Prostate gland (tissue), 2 donors: ENCODE results near the gene SLC25A4. TPM values are rescaled to one million over a fixed set of nuclear protein-coding genes. Genes with fewer than 3 reads are reported as not detected.
"Not testable (repeated sequence)": the region's sequence is repeated elsewhere in the genome, so short reads cannot be mapped to it uniquely, and the experiment has no call there.

ENCODE experiments used
- DNase-seq: peaks from one replicate; pipeline ENCODE4 v3.0.0-alpha.2; 2019; ENCODE audit warnings: low spot score
- H3K27ac ChIP-seq, 2 donors: fragments of 200-600 bp; sonication (generic); 2 replicates each; pipeline ENCODE4 v1.5.1; 2017 to 2019
- H3K27me3 ChIP-seq: fragments of 200-600 bp; sonication (generic); replicated peaks from 2 replicates; pipeline ENCODE4 v1.5.1; 2019; ENCODE audit not compliant: insufficient read depth
- H3K36me3 ChIP-seq, 2 donors: fragments of 200-600 bp; sonication (generic); 1 replicate in 1 of 2; 2 replicates in 1 of 2; pipeline versions ENCODE4 v1.5.1 to v1.8.1; 2017 to 2019
- H3K4me1 ChIP-seq: fragments of 200-600 bp; sonication (generic); replicated peaks from 2 replicates; pipeline ENCODE4 v1.5.1; 2019
- H3K4me3 ChIP-seq, 2 donors: fragments of 200-600 bp; sonication (generic); 2 replicates each; pipeline ENCODE4 v1.5.1; 2017 to 2019
- H3K9me3 ChIP-seq: fragments of 200-600 bp; sonication (generic); 2 replicates; pipeline ENCODE4 v1.5.1; 2017
- CTCF ChIP-seq, 4 experiments: fragments of 200-600 bp in 2 of 4; fragments of 450-650 bp in 2 of 4; sonication (generic) in 2 of 4; IDR thresholded peaks; 1 replicate in 3 of 4; 2 replicates in 1 of 4; pipeline ENCODE4 v1.5.1; 2016 to 2019; ENCODE audit warnings: antibody characterized with exemption in 4 of 4, mild to moderate bottlenecking in 2 of 4, moderate library complexity in 2 of 4
- POLR2A ChIP-seq: fragments of 450-650 bp; IDR thresholded peaks from one replicate; pipeline ENCODE4 v1.6.1; 2016; ENCODE audit warnings: antibody characterized with exemption, mild to moderate bottlenecking
- POLR2AphosphoS5 ChIP-seq: sonication (generic); formaldehyde crosslinking; IDR thresholded peaks from one replicate; pipeline ENCODE4 v1.6.1; 2017; ENCODE audit warnings: antibody characterized with exemption
- WGBS: methylation state at CpG from one replicate; pipeline ENCODE4 v1.1.5; 2018; 5-methylcytosine and 5-hydroxymethylcytosine counted together
- intact Hi-C: fragments of 100-400 bp; cut with DNase I; formaldehyde crosslinking; loops from one replicate; pipeline ENCODE4 v1.14.2; 2022
- total RNA-seq, 2 donors: library from RNA; depleted of rRNA; stranded (reverse); fragments of >200 nt; gene quantifications; one replicate each; pipeline ENCODE4 v1.1.0, GENCODE V29; 2016

SLC25A4 gene
- total RNA-seq, 2 donors from 2014 or later: 46.0 to 105 TPM

GRCh38 chr4:185190306-185190856, 47.3 kb downstream of the SLC25A4 start:
- no peaks in the 10 kb centered on the region for H3K9me3 ChIP-seq
- WGBS: 85% methylated on average over 6 of the region's 6 CpGs
- TF ChIP-seq POLR2A (no peak), CTCF (IDR thresholded peaks at IDR 0.05) (no peak), POLR2AphosphoS5 (no peak)
- H3K27ac ChIP-seq: no peak overlapping the region
- H3K4me3 ChIP-seq: no peak overlapping the region
- no peaks in the 10 kb centered on the region for H3K27me3 ChIP-seq
- no peaks in the 10 kb centered on the region for H3K4me1 ChIP-seq
- intact Hi-C loops: no loop called here
- DNase-seq: no peak
- H3K36me3 ChIP-seq: no peaks in the 10 kb centered on the region

GRCh38 chr4:185192059-185192458, 49.0 kb downstream of the SLC25A4 start:
- H3K36me3 ChIP-seq: no peaks in the 10 kb centered on the region
- WGBS: 75% methylated on average over 1 of the region's 1 CpG
- no peak for DNase-seq
- H3K27me3 ChIP-seq: no peaks in the 10 kb centered on the region
- TF ChIP-seq POLR2A (no peak), CTCF (IDR thresholded peaks at IDR 0.05) (no peak), POLR2AphosphoS5 (no peak)
- H3K4me1 ChIP-seq: no peaks in the 10 kb centered on the region
- no peak overlapping the region for H3K4me3 ChIP-seq
- H3K9me3 ChIP-seq: no peaks in the 10 kb centered on the region
- H3K27ac ChIP-seq: no peak overlapping the region
- intact Hi-C loops: no loop called here

DNA sequence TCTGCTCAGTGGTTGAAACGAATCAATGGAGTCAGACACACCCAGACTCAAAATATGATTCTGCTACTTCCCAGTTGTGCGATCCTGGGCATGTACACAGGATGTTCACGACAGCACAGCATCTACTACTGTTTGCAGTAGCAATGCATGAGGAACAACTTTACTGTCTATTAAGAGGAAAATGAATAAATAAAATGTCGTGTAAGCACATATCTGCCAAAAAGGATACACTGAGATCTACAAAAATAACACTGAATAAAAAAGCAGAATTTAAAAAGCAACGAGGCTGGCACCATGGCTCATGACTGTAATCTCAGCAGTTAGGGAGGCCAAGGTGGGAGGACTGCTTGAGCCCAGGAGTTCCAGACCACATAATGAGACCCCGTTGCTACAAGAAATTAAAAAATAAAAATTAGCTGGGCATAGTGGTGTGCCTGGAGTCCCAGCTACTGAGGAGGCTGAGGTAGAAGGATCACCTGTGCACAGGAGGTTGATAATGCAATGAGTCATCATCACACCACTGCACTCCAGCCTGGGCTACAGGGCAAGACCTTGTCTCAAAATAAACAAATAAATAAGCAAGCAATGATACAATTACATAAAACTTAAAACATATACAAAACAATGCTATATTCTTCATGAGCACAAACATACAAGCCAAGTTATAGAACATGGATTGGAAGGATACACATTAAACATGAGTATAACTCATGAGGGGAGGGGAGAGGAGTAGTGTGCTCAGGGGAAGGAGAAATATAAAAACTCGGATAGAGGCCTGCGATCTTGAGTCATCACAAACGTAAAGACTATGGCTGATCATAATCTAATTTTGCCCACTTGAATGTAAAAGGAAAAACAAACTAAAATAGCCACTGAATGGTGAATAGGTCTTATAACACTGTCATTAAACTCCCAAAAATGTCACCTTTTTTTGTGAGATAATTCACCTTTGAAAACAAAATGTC, 52.1 kb downstream of the SLC25A4 start:
- TF ChIP-seq CTCF (IDR thresholded peaks at IDR 0.05) (no peak), POLR2A (no peak), POLR2AphosphoS5 (no peak)
- Histone ChIP-seq H3K9me3 (no peaks in the 10 kb centered on the region), H3K4me1 (no peaks in the 10 kb centered on the region), H3K27ac (peak overlapping the region in 1 of 2 donors; percentile 11), H3K27me3 (no peaks in the 10 kb centered on the region), H3K4me3 (no peak overlapping the region), H3K36me3 (no peaks in the 10 kb centered on the region)
- WGBS: 46% methylated on average over 9 of the region's 9 CpGs
- no peak for DNase-seq
- intact Hi-C loops: no loop called here

DNA sequence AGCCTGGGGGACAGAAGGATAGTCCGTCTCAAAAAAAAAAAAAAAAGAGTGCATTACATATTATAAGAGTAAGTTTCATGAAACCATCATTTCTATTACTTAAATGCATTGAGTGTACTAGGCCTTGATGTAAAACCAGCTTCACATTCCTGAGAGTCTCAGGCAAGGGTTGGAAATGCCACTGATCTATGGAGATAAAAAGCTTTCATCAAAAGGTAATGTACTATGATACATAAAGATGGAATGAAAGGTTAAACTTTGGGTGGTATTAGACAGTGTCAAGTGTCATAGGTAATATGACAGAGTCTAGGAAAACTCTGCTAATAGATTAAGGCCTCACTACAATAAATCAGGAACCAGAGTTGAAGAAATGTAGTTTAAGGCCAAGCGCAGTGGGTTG, 53.4 kb downstream of the SLC25A4 start:
- H3K4me1 ChIP-seq: no peaks in the 10 kb centered on the region
- H3K4me3 ChIP-seq: no peak overlapping the region
- peak overlapping the region in 1 of 2 donors; percentile 11 for H3K27ac ChIP-seq
- no peaks in the 10 kb centered on the region for H3K9me3 ChIP-seq
- no peak for DNase-seq
- H3K27me3 ChIP-seq: no peaks in the 10 kb centered on the region
- WGBS: 92% methylated on average over 2 of the region's 2 CpGs
- TF ChIP-seq CTCF (IDR thresholded peaks at IDR 0.05) (no peak), POLR2AphosphoS5 (no peak), POLR2A (no peak)
- intact Hi-C loops: no loop called here
- no peaks in the 10 kb centered on the region for H3K36me3 ChIP-seq

- intact Hi-C loops, H3K27ac ChIP-seq, H3K9me3 ChIP-seq, DNase-seq, H3K36me3 ChIP-seq, H3K4me3 ChIP-seq, H3K27me3 ChIP-seq, H3K4me1 ChIP-seq: not testable (repeated sequence)
- WGBS: 92% methylated on average over 4 of the region's 4 CpGs
Observed at GRCh38 chr4:185198189-185198588, 55.1 kb downstream of the SLC25A4 start.

Other genes with a start within 250 kb of the SLC25A4 start
- gene HELT, start 124.8 kb upstream of the SLC25A4 start, total RNA-seq: not detected
- 10 to 100 TPM; 28.9 to 35.2 TPM for gene CFAP97, start 60.7 kb downstream of the SLC25A4 start, total RNA-seq
- gene SNX25, start 66.3 kb downstream of the SLC25A4 start, total RNA-seq: 10 to 100 TPM; 26.4 to 49.5 TPM